ENCODE results near the gene EZR.

- TF ChIP-seq SUZ12 (IDR thresholded peaks at IDR 0.05; ENCODE audit: extremely low read depth, insufficient read depth, insufficient read length) (no peak), YY1 (IDR thresholded peaks at IDR 0.05; ENCODE audit: insufficient read depth, insufficient read length) (no peak), ZNF274 (IDR thresholded peaks at IDR 0.05; ENCODE audit: low read depth, low read length) (no peak)
These were observed 35.3 kb upstream of the EZR start for GRCh38 chr6:158854214-158855101.

All from NT2/D1 (cell line).